Femur (tissue), 1 donor: ENCODE results near the gene TNPO1.

ENCODE experiments used
- DNase-seq: peaks from one replicate; pipeline ENCODE4 v3.0.0-alpha.2; 2017

The TNPO1 gene

GRCh38 chr5:72936893-72937292 lies 120.4 kb downstream of the TNPO1 start:
- DNase-seq, result no peak

GRCh38 chr5:72937517-72938061 lies 121.1 kb downstream of the TNPO1 start:
- DNase-seq, result no peak

DNA sequence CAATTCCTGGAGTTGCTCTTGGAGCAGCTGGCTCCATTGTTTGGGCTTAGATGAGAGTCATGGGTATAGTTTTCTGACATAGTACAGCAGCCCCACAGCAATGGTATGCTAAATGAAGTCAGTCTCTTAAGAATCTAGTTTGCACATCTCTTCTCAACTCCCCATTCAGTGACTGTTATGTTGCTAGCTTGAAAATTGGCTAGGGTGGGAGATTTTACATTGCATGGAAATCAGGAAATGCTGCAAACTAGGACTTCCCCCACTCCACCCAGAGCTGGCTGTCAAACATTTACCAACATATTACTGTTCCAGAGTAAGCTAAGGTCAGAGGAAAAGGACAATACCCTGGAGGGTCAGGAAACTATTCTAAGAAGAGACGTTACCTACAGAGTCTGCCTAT lies 121.7 kb downstream of the TNPO1 start:
- no peak for DNase-seq

DNA sequence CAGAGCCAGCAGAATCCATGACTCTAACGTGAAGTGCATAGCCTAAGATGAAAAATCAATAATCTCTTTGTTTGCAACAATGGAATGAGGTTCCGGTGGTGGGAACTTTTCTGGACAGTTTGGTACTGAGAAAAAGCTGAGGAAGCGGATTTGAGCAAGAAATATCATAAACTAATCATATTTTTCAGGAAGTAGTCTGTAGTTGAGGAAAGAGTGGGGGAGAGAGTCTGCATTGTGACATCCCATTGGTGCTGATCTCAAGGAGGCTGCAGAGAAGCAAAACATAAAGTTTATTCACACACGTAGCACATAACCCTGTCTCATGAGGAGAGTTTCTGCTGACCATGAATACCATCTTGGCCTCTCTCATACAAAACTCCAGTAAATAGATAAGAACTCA lies 123.6 kb downstream of the TNPO1 start:
- no peak for DNase-seq

DNA sequence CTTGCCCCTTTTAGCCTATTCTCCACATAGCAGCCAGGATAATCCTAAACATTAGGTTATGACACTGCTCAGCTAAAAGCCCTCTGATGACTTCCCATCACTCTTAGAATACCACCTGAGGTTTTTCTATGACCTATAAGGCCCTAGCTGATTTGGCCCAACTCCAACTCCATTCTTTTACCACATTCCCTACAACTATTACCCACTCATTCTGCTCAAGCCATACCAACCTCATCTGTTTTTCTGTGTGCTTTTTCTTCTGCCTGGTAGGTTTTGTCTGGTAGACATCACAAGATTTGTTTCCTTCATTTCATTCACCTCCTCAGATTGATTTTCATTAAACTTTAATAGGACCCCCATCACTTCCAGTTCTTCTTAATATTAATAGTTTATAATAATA lies 126.8 kb downstream of the TNPO1 start:
- DNase-seq, result no peak

GRCh38 chr5:72947498-72947897 lies 131.0 kb downstream of the TNPO1 start:
- no peak for DNase-seq

DNA sequence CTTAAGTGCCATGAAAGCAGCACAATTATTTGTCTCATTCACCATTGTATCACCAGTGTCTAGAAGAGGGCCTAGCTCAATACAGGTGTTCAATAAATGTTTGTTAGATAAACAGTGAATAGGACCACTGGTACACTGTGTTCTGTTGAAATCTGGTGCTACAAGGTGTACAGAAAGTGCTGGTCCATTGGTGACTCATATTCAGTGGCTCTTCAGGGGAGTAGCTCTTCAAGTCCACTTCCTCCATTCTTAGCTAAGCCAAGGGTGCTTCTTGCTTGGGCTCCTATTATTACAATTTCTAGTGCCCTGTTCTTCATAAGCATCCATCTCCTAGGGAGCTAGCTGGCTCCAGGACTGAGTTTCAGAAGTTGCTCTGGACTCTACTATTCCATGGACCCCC lies 133.0 kb downstream of the TNPO1 start:
- no peak for DNase-seq

- no peak for DNase-seq
Measured at GRCh38 chr5:72951671-72952468, 135.4 kb downstream of the TNPO1 start.

DNA sequence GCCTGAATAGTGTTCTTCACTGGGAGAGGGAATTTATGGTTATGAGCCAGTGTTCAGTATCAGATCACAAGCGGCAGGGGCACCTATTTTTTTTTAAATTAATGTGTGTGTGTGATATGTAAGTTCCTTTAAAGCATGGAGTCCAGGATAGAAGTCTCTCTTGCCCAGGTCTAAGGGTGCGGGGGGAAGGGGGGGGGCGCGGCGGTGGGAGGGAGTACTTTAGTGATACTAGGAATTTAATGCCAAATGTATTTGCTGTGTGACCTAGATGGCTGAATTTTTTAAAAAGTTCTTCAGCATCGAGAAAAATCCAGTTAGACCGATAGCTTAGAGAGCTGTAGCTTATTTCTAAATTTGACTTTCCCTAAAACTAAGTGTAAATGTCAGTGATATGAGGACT lies 137.9 kb downstream of the TNPO1 start:
- no peak for DNase-seq

DNA sequence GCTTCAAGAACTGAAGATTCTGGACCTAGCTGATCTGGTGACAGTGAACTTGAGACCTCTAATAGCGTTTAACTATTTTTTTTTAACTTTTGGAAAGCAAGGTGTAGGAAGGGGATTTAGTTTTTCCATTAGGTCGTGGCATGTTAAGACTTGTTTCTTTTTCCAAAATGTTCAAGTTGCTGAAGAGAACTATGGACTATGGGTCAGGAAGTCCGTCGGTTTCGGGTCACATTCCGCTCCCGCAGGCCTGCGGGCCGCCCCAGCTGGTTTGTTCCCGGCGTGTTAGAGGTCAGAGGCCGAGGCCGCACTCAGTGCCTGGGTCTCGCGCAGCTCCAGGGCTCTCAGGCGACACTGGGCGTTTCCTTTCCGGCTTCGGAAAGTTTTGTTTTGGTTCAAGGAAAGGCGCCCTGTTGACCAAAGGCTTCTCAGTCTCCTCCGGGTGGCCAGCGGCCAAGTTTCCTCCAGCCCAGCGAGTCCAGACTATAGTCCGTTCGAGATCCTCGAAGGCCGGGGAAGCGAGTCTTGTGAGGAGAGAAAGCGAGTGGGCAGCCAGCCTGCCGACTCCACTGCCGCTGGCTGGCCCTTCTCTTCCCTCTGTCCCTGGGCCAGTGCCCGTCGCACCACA lies 138.8 kb downstream of the TNPO1 start:
- peak; percentile 88 for DNase-seq

DNA sequence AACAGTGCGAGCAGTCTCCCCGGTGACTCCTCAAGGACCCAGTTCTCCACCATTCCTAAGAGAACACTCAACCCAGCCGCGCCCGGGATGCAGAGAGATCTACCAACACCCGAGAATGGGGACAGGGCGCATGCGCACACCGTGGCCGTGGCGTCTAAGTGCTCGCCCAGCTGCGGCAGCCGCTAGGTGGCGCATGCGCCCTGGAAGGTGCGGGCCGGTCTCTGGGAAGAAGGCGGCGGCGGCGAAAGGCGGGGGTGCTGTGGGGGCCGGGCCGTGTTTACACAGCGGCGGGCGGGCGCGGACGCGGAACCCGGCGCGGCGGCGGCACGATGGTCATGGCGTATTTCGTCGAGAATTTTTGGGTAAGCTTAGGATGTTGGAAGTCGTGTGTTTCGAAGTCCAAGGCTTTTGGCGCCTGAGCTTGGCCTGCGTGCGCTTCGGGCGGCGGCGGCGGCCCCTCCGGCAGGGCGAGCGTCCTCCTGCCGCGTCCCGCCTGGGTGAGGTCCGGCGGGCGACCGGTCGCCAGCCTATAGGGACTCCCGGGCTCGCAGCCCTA lies 139.4 kb downstream of the TNPO1 start, which contains the start of gene FCHO2:
Gene FCHO2 (plus strand): TSS at position 274 of the 556 bp plus-strand sequence. CDS start 56 bp downstream, at position 330.
- DNase-seq, result peak; percentile 98

GRCh38 chr5:72956324-72957140 lies 140.1 kb downstream of the TNPO1 start:
- peak; percentile 80 for DNase-seq

DNA sequence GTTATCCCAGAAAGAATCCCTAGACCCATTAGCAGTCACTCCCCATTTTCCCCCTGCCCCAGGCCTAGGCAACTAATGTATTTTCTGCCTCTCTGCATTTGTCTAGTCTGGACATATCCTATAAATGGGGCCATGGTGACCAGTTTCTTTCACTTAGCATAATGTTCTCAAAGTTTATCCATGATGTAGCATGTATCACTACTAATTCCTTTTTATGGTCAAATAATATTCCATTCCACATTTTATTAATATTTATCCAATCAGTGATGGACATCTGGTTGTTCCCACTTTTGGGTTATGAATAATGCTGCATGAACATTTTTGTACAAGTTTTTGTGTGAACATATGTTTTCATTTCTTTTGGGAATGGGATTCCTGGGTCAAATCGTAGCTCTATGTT lies 140.9 kb downstream of the TNPO1 start:
- no peak for DNase-seq

DNA sequence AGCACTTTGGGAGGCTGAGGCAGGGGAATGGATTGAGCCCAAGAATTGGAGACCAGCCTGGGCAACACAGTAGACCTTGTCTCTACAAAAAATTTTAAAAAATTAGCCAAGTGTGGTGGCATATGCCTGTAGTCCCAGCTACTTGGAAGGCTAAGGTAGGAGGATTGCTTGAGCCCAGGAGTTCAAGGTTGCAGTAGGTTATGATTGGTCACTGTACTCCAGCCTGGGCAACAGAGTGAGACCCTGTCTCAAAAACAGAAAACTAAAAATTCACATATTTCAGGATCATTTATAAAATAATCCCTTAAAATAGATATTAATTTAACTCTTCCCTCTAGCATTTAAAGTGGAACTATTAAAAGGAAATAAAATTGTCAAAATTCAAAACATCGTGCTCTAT lies 142.8 kb downstream of the TNPO1 start:
- no peak for DNase-seq
